NAMALWA (cell line): ENCODE measurements around the gene MYOG.
A peak's percentile ranks its signal among the peaks of the same experiment; 100 is the strongest.

ENCODE experiments used
- DNase-seq: peaks from one replicate; pipeline ENCODE4 v3.0.0-alpha.2; 2015; ENCODE audit warnings: low spot score

Gene MYOG

GRCh38 chr1:203117611-203118575 is 32.1 kb upstream of the MYOG start:
- DNase-seq: peak; percentile 44

- DNase-seq: no peak
Observed at GRCh38 chr1:203116091-203116820, 30.4 kb upstream of the MYOG start.

- DNase-seq: no peak
Observed at GRCh38 chr1:203114202-203114601, 28.4 kb upstream of the MYOG start.

GRCh38 chr1:203113308-203113707 is 27.5 kb upstream of the MYOG start:
- no peak for DNase-seq

GRCh38 chr1:203112475-203112874 is 26.7 kb upstream of the MYOG start:
- DNase-seq: peak; percentile 28

GRCh38 chr1:203104789-203105390 is 19.1 kb upstream of the MYOG start:
- DNase-seq: no peak

- no peak for DNase-seq
Observed at GRCh38 chr1:203103829-203104495, 18.1 kb upstream of the MYOG start.

- no peak for DNase-seq
Observed at GRCh38 chr1:203103216-203103615, 17.4 kb upstream of the MYOG start.

GRCh38 chr1:203101813-203102634 is 16.2 kb upstream of the MYOG start:
- DNase-seq: no peak

- DNase-seq: no peak
Observed at GRCh38 chr1:203100516-203100869, 14.7 kb upstream of the MYOG start.

GRCh38 chr1:203099805-203100515 is 14.1 kb upstream of the MYOG start:
- DNase-seq: no peak

GRCh38 chr1:203098914-203099520 is 13.2 kb upstream of the MYOG start:
- no peak for DNase-seq

GRCh38 chr1:203098445-203098844 is 12.6 kb upstream of the MYOG start:
- no peak for DNase-seq

- no peak for DNase-seq
Observed at GRCh38 chr1:203097001-203097400, 11.2 kb upstream of the MYOG start.

- no peak for DNase-seq
Observed at GRCh38 chr1:203096566-203096965, 10.8 kb upstream of the MYOG start.

GRCh38 chr1:203095061-203095690 is 9.4 kb upstream of the MYOG start:
- no peak for DNase-seq

GRCh38 chr1:203093754-203094410 is 8.1 kb upstream of the MYOG start:
- no peak for DNase-seq

- no peak for DNase-seq
Observed at GRCh38 chr1:203091761-203092330, 6.0 kb upstream of the MYOG start.

GRCh38 chr1:203091199-203091477 is 5.3 kb upstream of the MYOG start:
- no peak for DNase-seq
